A549 treated with GW870086 at 1 μM for 4 hours (cell line): ENCODE data around the gene MTRFR. TPM values are rescaled to one million over a fixed set of nuclear protein-coding genes. Genes with fewer than 3 reads are reported as not detected.

ENCODE experiments used
- total RNA-seq: library from RNA; stranded (reverse); fragments of 200-300 nt; extraction: Qiagen RNA extraction; gene quantifications from 5 replicates; pipeline ENCODE4 v1.2.3, GENCODE V29; 2022; ENCODE audit warnings: low read depth

Gene MTRFR
- 13.2 to 17.6 TPM (median 17.0 TPM) in 5 replicates for total RNA-seq

GRCh38 chr12:123232807-123233504 is at the start of gene MTRFR, which contains the start of gene MPHOSPH9:
MTRFR (plus strand) TSS chr12:123233436; CDS start chr12:123253675, 20,239 bp downstream.
MPHOSPH9 (minus strand) TSS chr12:123233141; CDS start chr12:123230364, 2,777 bp downstream.

Other genes starting within 250 kb of the MTRFR start
- gene PITPNM2, start 82.3 kb upstream of the MTRFR start, total RNA-seq = 15.7 to 25.8 TPM (median 21.3 TPM) in 5 replicates
- gene MPHOSPH9, start 295 bp upstream of the MTRFR start, total RNA-seq = 18.5 to 24.8 TPM (median 22.1 TPM) in 5 replicates
- gene CDK2AP1, start 38.4 kb downstream of the MTRFR start, total RNA-seq = 100.0 to 174 TPM (median 164 TPM) in 5 replicates
- gene SBNO1, start 131.4 kb downstream of the MTRFR start, total RNA-seq = 16.5 to 26.5 TPM (median 23.8 TPM) in 5 replicates
- 47.8 to 56.3 TPM (median 52.2 TPM) in 5 replicates for gene KMT5A, start 150.7 kb downstream of the MTRFR start, total RNA-seq
- gene RILPL2, start 203.2 kb downstream of the MTRFR start, total RNA-seq = 1.4 to 1.8 TPM (median 1.7 TPM) in 5 replicates
- 17.2 to 19.9 TPM (median 17.7 TPM) in 5 replicates for gene SNRNP35, start 224.7 kb downstream of the MTRFR start, total RNA-seq